HL-60 (cell line): ENCODE results near the gene FGF14.

ENCODE experiments used
- DNase-seq, 2 experiments: peaks; one replicate each; pipeline ENCODE4 v3.0.0-alpha.2; 2010 to 2020; ENCODE audit warnings: low read depth in 1 of 2, low spot score in 1 of 2
- H3K27ac ChIP-seq: fragments of 250-450 bp; sonication (Bioruptor Pico); replicated peaks from 2 replicates; pipeline ENCODE4 v1.5.1; 2020; ENCODE audit warnings: mild to moderate bottlenecking, moderate library complexity
- H3K27me3 ChIP-seq: fragments of 250-450 bp; sonication (Bioruptor Pico); 2 replicates; pipeline ENCODE4 v1.5.1; 2021; ENCODE audit warnings: mild to moderate bottlenecking, moderate library complexity; ENCODE audit not compliant: insufficient read depth, poor library complexity, severe bottlenecking
- H3K4me3 ChIP-seq: replicated peaks from 2 replicates; pipeline ENCODE4 v1.5.1; 2011; ENCODE audit warnings: mild to moderate bottlenecking, control low read depth, low read length; ENCODE audit not compliant: insufficient read depth
- CTCF ChIP-seq: IDR thresholded peaks from one replicate; pipeline ENCODE4 v1.5.1; 2011; ENCODE audit warnings: low read length, control low read depth, inconsistent platforms; ENCODE audit not compliant: insufficient read depth
- GABPA ChIP-seq: IDR thresholded peaks from 2 replicates; pipeline ENCODE4 v1.6.1; 2012; ENCODE audit warnings: low read depth
- POLR2AphosphoS5 ChIP-seq: IDR thresholded peaks from 2 replicates; pipeline ENCODE4 v1.6.1; 2012; ENCODE audit warnings: low read depth
- REST ChIP-seq: IDR thresholded peaks from 2 replicates; pipeline ENCODE4 v1.6.1; 2012; ENCODE audit warnings: low read depth; ENCODE audit not compliant: insufficient replicate concordance
- SPI1 ChIP-seq: IDR thresholded peaks from 2 replicates; pipeline ENCODE4 v1.6.1; 2012; ENCODE audit warnings: low read depth, mild to moderate bottlenecking, borderline replicate concordance

FGF14 gene

GRCh38 chr13:102182170-102182569 is 219.7 kb downstream of the FGF14 start:
- TF ChIP-seq REST (no peak), SPI1 (no peak), GABPA (no peak), CTCF (no peak), POLR2AphosphoS5 (no peak)

GRCh38 chr13:102177431-102177830 is 224.4 kb downstream of the FGF14 start:
- DNase-seq, result no peak
- Histone ChIP-seq H3K4me3 (no peak overlapping the region), H3K27ac (no peak overlapping the region), H3K27me3 (no peaks in the 10 kb centered on the region)
- TF ChIP-seq SPI1, result no peak
- TF ChIP-seq POLR2AphosphoS5, result no peak
- no peak for TF ChIP-seq GABPA
- no peak for TF ChIP-seq REST
- TF ChIP-seq CTCF, result no peak

More at GRCh38 chr13:102182170-102182569, 219.7 kb downstream of the FGF14 start:
- Histone ChIP-seq H3K27ac (no peak overlapping the region), H3K4me3 (no peak overlapping the region), H3K27me3 (no peaks in the 10 kb centered on the region)
- no peak for DNase-seq

GRCh38 chr13:102176846-102177245 is 225.0 kb downstream of the FGF14 start:
- DNase-seq, result no peak
- no peaks in the 10 kb centered on the region for H3K27me3 ChIP-seq
- TF ChIP-seq GABPA (no peak), SPI1 (no peak), REST (no peak), CTCF (no peak), POLR2AphosphoS5 (no peak)
- H3K4me3 ChIP-seq, result no peak overlapping the region
- no peak overlapping the region for H3K27ac ChIP-seq
